Measurements from ENCODE around the gene TMC6.

DNA sequence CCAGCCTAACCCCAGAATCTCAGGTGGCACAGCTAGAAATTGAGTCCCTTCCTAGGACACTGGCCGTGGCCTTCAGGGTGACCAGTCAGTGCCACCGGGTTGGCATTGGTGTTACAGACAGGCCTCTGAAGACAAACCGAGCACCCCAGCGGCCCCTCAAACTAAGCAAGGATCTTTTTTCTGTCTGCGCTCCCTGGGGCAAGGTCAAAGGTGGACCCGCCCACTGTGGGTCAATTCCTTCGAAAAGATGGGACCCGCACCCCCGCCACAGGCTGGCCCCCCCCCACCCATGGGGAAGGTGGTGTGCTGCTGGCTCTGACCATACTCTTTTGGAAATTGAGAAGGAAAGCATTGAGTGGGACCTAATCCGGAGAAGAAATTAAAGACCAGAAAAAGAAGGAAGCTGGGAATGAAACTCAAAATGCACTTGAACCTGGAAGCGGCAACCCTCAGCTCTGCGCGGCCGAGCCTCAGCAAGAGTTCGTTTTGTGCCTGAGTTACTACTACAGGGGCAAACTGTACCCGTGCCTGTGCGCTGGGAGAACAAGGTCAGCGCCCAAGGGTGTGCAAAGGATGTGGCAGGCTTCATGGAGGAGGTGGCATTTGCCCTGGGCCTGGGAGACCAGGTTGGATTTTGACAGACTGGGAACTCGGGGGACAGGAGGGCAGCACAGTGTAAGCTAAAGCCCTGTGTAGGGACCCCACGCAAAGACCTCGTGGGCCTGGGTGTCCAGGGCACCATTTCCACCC, 20.4 kb downstream of the TMC6 start:
- no peak for TF ChIP-seq EZH2 (IDR thresholded peaks at IDR 0.05)
- no peak for TF ChIP-seq POLR2AphosphoS5 (IDR thresholded peaks at IDR 0.05; ENCODE audit: borderline replicate concordance, low read depth, low read length)
